HepG2 (cell line): Measurements from ENCODE around the gene LRRC45. TPM values are rescaled to one million over a fixed set of nuclear protein-coding genes. Genes with fewer than 3 reads are reported as not detected.

Experiments
- CHD2 ChIP-seq: IDR thresholded peaks from 2 replicates; pipeline ENCODE4 v1.6.1; 2011; ENCODE audit warnings: low read depth, low read length, improper control_type of control experiment
- CREB1 ChIP-seq, 2 experiments: fragments of 450-650 bp in 1 of 2; IDR thresholded peaks; 2 replicates each; pipeline ENCODE4 v1.6.1; 2016 to 2017; ENCODE audit warnings: control low read depth in 1 of 2, mild to moderate bottlenecking in 1 of 2, missing compliant biosample characterization in 1 of 2, missing genetic modification characterization in 1 of 2
- MAZ ChIP-seq, 2 experiments: sonication (generic) in 1 of 2; formaldehyde crosslinking in 1 of 2; IDR thresholded peaks; 2 replicates each; pipeline versions ENCODE4 v1.5.0 to v1.6.1; 2012 to 2020; ENCODE audit warnings: low read depth in 2 of 2, mild to moderate bottlenecking in 2 of 2, borderline replicate concordance in 1 of 2, improper control_type of control experiment in 1 of 2, low read length in 1 of 2, missing genetic modification reagents in 1 of 2, moderate library complexity in 1 of 2
- NAIF1 ChIP-seq: sonication (generic); formaldehyde crosslinking; IDR thresholded peaks from 2 replicates; pipeline ENCODE4 v1.5.0; 2020; ENCODE audit warnings: mild to moderate bottlenecking, missing genetic modification reagents, borderline replicate concordance
- POLR2AphosphoS2 ChIP-seq: IDR thresholded peaks from 2 replicates; pipeline ENCODE4 v1.6.1; 2011; ENCODE audit warnings: low read depth, low read length, improper control_type of control experiment
- TEAD3 ChIP-seq: optimal IDR thresholded peaks from 2 replicates; pipeline ENCODE3; 2016; ENCODE audit warnings: borderline replicate concordance
- ZBTB7A ChIP-seq: sonication (generic); formaldehyde crosslinking; IDR thresholded peaks from 2 replicates; pipeline ENCODE4 v1.8.0; 2022; ENCODE audit warnings: mild to moderate bottlenecking, missing genetic modification reagents
- ZFP36L1 ChIP-seq: sonication (generic); formaldehyde crosslinking; IDR thresholded peaks from 2 replicates; pipeline ENCODE4 v1.8.0; 2022; ENCODE audit warnings: mild to moderate bottlenecking, missing genetic modification reagents, moderate library complexity
- ZNF20 ChIP-seq: sonication (generic); formaldehyde crosslinking; IDR thresholded peaks from 2 replicates; pipeline ENCODE4 v1.4.0; 2020; ENCODE audit warnings: mild to moderate bottlenecking, moderate library complexity, missing genetic modification reagents
- ZNF329 ChIP-seq: sonication (generic); formaldehyde crosslinking; IDR thresholded peaks from 2 replicates; pipeline ENCODE4 v1.9.0; 2021; ENCODE audit warnings: low read depth, mild to moderate bottlenecking, missing genetic modification reagents
- ZNF547 ChIP-seq: sonication (generic); formaldehyde crosslinking; IDR thresholded peaks from 2 replicates; pipeline ENCODE4 v1.5.1; 2020; ENCODE audit warnings: mild to moderate bottlenecking, missing genetic modification reagents
- ZNF720 ChIP-seq: sonication (generic); formaldehyde crosslinking; IDR thresholded peaks from 2 replicates; pipeline ENCODE4 v1.4.0; 2020; ENCODE audit warnings: missing genetic modification reagents
- ZNF776 ChIP-seq: sonication (generic); formaldehyde crosslinking; IDR thresholded peaks from 2 replicates; pipeline ENCODE4 v1.4.0; 2020; ENCODE audit warnings: mild to moderate bottlenecking, missing genetic modification reagents
- ZNF839 ChIP-seq: sonication (generic); formaldehyde crosslinking; IDR thresholded peaks from 2 replicates; pipeline ENCODE4 v1.4.0; 2020; ENCODE audit warnings: missing genetic modification reagents, mild to moderate bottlenecking, borderline replicate concordance
- ZNF879 ChIP-seq: sonication (generic); formaldehyde crosslinking; IDR thresholded peaks from 2 replicates; pipeline ENCODE4 v1.8.1; 2023; ENCODE audit warnings: missing genetic modification reagents
- polyA plus RNA-seq, 8 experiments: library from polyadenylated mRNA; depleted of rRNA in 3 of 8; stranded (reverse) in 7 of 8; unstranded in 1 of 8; fragments of >200 nt; fragmentation: Illumina TruSeq in 4 of 8; extraction: Trizol in 4 of 8; gene quantifications; 2 replicates each; pipeline versions ENCODE4 v1.2.1 to v1.2.3, GENCODE V29; 2011 to 2016; ENCODE audit warnings: low read depth in 4 of 8, missing spikeins in 1 of 8, mixed read lengths in 1 of 8; ENCODE audit not compliant: insufficient read depth in 1 of 8
- total RNA-seq, 5 experiments: library from RNA; depleted of rRNA; stranded (reverse); fragments of >200 nt; fragmentation: Illumina TruSeq; extraction: Trizol; gene quantifications; 2 replicates each; pipeline ENCODE4 v1.2.3, GENCODE V29; 2016; ENCODE audit warnings: low read depth in 1 of 5
- TF ChIP-seq, protein P1 (sequence below): sonication (generic); formaldehyde crosslinking; conservative IDR thresholded peaks from 2 replicates; pipeline ENCODE4 v1.8.0; 2022; ENCODE audit warnings: missing genetic modification reagents
- TF ChIP-seq, protein P2 (sequence below): sonication (generic); formaldehyde crosslinking; IDR thresholded peaks from 2 replicates; pipeline ENCODE4 v1.4.0; 2020; ENCODE audit warnings: missing genetic modification reagents, borderline replicate concordance
- TF ChIP-seq, protein P3 (sequence below): sonication (generic); formaldehyde crosslinking; IDR thresholded peaks from 2 replicates; pipeline ENCODE4 v1.4.0; 2020; ENCODE audit warnings: missing genetic modification reagents
- TF ChIP-seq, protein P4 (sequence below): sonication (generic); formaldehyde crosslinking; IDR thresholded peaks from 2 replicates; pipeline ENCODE4 v1.5.0; 2020; ENCODE audit warnings: mild to moderate bottlenecking, missing genetic modification reagents
- TF ChIP-seq, protein P5 (sequence below): IDR thresholded peaks from 2 replicates; pipeline ENCODE4 v1.6.1; 2016; ENCODE audit warnings: low read depth, borderline replicate concordance

The LRRC45 gene
- total and polyA plus RNA-seq, 2 of the 13 experiments (the other 11 are each of a cell fraction or from before 2014, with no cell fraction given), result 11.6 to 48.1 TPM

DNA sequence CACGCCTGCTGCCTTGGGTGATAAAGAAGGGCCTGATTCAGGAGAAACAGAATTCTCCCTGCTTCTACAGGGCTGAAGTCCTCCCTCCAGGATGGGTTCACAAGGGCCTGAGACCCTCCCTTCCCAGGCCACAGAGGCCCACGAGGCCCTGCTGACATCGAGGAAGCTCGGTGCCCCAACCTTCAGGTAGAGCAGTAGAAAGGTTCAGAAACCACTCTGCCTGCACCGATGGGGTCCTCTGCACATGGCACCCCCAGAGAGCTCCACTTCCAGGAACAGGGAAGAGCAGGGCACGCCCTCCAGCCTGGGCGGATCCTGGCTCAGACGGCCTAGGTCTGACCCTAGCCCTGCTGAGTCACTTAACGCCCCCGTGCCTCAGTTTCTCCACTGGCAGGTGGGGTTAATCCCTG, 1.2 kb upstream of the LRRC45 start (continued):
- TF ChIP-seq CREB1 (IDR thresholded peaks at IDR 0.05) (no peak), CREB1 (CRISPR knock-in tag; IDR thresholded peaks at IDR 0.05) (no peak), POLR2AphosphoS2 (0 out of 2 replicates have a peak, but pooled peaks have one; percentile 77), CHD2 (0 out of 2 replicates have a peak, but pooled peaks have one; percentile 41), ZNF879 (CRISPR knock-in tag) (no peak), ZNF20 (CRISPR knock-in tag) (no peak), MAZ (IDR thresholded peaks at IDR 0.05; ENCODE audit: borderline replicate concordance, low read depth, low read length) (peak; percentile 11; the same call in 1 of the 2 replicates), MAZ (CRISPR knock-in tag; IDR thresholded peaks at IDR 0.05; ENCODE audit: low read depth) (no peak), ZNF776 (0 out of 2 replicates have a peak, but pooled peaks have one; percentile 2), ZFP36L1 (0 out of 2 replicates have a peak, but pooled peaks have one; percentile 7), ZNF547 (CRISPR knock-in tag) (no peak), ZNF839 (CRISPR knock-in tag) (no peak), NAIF1 (CRISPR knock-in tag) (peak; percentile 25; the same call in 1 of the 2 replicates), ZNF720 (no peak), ZNF329 (CRISPR knock-in tag) (no peak), ZBTB7A (no peak), TEAD3 (peak; percentile 23)
- TF ChIP-seq, protein P1, sequence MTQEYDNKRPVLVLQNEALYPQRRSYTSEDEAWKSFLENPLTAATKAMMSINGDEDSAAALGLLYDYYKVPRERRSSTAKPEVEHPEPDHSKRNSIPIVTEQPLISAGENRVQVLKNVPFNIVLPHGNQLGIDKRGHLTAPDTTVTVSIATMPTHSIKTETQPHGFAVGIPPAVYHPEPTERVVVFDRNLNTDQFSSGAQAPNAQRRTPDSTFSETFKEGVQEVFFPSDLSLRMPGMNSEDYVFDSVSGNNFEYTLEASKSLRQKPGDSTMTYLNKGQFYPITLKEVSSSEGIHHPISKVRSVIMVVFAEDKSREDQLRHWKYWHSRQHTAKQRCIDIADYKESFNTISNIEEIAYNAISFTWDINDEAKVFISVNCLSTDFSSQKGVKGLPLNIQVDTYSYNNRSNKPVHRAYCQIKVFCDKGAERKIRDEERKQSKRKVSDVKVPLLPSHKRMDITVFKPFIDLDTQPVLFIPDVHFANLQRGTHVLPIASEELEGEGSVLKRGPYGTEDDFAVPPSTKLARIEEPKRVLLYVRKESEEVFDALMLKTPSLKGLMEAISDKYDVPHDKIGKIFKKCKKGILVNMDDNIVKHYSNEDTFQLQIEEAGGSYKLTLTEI (CRISPR knock-in tag), result no peak
- TF ChIP-seq, protein P2, sequence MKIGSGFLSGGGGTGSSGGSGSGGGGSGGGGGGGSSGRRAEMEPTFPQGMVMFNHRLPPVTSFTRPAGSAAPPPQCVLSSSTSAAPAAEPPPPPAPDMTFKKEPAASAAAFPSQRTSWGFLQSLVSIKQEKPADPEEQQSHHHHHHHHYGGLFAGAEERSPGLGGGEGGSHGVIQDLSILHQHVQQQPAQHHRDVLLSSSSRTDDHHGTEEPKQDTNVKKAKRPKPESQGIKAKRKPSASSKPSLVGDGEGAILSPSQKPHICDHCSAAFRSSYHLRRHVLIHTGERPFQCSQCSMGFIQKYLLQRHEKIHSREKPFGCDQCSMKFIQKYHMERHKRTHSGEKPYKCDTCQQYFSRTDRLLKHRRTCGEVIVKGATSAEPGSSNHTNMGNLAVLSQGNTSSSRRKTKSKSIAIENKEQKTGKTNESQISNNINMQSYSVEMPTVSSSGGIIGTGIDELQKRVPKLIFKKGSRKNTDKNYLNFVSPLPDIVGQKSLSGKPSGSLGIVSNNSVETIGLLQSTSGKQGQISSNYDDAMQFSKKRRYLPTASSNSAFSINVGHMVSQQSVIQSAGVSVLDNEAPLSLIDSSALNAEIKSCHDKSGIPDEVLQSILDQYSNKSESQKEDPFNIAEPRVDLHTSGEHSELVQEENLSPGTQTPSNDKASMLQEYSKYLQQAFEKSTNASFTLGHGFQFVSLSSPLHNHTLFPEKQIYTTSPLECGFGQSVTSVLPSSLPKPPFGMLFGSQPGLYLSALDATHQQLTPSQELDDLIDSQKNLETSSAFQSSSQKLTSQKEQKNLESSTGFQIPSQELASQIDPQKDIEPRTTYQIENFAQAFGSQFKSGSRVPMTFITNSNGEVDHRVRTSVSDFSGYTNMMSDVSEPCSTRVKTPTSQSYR (CRISPR knock-in tag), result no peak
- TF ChIP-seq, protein P3, sequence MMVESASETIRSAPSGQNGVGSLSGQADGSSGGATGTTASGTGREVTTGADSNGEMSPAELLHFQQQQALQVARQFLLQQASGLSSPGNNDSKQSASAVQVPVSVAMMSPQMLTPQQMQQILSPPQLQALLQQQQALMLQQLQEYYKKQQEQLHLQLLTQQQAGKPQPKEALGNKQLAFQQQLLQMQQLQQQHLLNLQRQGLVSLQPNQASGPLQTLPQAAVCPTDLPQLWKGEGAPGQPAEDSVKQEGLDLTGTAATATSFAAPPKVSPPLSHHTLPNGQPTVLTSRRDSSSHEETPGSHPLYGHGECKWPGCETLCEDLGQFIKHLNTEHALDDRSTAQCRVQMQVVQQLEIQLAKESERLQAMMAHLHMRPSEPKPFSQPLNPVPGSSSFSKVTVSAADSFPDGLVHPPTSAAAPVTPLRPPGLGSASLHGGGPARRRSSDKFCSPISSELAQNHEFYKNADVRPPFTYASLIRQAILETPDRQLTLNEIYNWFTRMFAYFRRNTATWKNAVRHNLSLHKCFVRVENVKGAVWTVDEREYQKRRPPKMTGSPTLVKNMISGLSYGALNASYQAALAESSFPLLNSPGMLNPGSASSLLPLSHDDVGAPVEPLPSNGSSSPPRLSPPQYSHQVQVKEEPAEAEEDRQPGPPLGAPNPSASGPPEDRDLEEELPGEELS (CRISPR knock-in tag), result no peak
- TF ChIP-seq, protein P4, sequence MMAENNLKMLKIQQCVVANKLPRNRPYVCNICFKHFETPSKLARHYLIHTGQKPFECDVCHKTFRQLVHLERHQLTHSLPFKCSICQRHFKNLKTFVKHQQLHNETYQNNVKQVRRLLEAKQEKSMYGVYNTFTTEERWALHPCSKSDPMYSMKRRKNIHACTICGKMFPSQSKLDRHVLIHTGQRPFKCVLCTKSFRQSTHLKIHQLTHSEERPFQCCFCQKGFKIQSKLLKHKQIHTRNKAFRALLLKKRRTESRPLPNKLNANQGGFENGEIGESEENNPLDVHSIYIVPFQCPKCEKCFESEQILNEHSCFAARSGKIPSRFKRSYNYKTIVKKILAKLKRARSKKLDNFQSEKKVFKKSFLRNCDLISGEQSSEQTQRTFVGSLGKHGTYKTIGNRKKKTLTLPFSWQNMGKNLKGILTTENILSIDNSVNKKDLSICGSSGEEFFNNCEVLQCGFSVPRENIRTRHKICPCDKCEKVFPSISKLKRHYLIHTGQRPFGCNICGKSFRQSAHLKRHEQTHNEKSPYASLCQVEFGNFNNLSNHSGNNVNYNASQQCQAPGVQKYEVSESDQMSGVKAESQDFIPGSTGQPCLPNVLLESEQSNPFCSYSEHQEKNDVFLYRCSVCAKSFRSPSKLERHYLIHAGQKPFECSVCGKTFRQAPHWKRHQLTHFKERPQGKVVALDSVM, result no peak
- TF ChIP-seq, protein P5, sequence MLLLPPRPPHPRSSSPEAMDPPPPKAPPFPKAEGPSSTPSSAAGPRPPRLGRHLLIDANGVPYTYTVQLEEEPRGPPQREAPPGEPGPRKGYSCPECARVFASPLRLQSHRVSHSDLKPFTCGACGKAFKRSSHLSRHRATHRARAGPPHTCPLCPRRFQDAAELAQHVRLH (CRISPR knock-in tag), result no peak
